ENCODE measurements around the gene CSTF3. TPM values are rescaled to one million over a fixed set of nuclear protein-coding genes. Genes with fewer than 3 reads are reported as not detected.

The CSTF3 gene
- total and polyA plus RNA-seq, 4 donors, result 14.3 to 35.6 (median 27.3) TPM

DNA sequence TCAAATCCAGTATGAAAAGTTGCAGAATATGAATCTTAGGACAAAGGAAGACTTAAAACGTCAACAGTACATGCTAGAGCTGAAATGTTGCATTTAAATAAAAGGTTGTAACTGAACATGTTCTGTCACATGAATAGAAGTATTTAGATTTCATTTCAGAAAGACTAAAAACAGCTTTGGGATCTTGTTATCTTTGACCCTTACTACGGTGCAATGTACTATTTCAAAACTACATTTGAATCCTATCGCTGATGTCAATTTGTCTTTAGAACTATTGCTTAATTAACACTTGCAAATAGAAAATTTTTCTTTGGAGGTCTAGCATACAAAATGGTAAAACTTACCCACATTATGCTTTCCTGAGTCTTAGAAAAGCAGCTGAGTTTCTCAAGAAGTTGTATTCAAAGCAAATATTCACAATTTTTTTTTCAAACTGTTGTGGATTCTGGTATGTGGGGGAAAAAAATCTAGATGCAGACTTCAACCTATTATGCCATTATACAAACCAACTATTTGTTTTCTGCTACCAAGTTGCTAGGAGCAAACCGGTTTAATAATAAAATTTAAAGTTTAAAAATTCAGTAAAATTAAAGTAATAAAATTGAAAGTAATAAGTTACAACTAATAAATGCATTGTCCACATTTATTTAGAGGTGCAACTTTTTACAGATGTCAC is 25.4 kb downstream of the CSTF3 start:
- ATAC-seq (ENCODE audit: insufficient read depth, low FRiP score), result no peak
- Histone ChIP-seq H3K9ac (ENCODE audit: insufficient read depth in 1 of 2, low read length in 2 of 2) (peak overlapping the region in 1 of 2 donors; percentile 0), H3K27me3 (ENCODE audit: control insufficient read depth in 3 of 3, insufficient read depth in 3 of 3, low read length in 2 of 3) (no peaks in the 10 kb centered on the region), H3K4me1 (ENCODE audit: control insufficient read depth in 5 of 5, insufficient read depth in 5 of 5, low read length in 5 of 5) (peaks cover 0 to 28% (median 0%) of the 10 kb centered on the region in 5 donors), H3K9me3 (ENCODE audit: control insufficient read depth in 4 of 4, insufficient read depth in 3 of 4, low read length in 3 of 4) (no peaks in the 10 kb centered on the region), H3K27ac (ENCODE audit: low read depth in 1 of 2, low read length in 1 of 2) (no peak overlapping the region), H3K36me3 (ENCODE audit: control insufficient read depth in 4 of 4, insufficient read depth in 4 of 4, low read length in 4 of 4) (peaks cover 0 to 18% (median 5%) of the 10 kb centered on the region in 4 donors), H3K4me3 (no peak overlapping the region)
- TF ChIP-seq, protein P1, sequence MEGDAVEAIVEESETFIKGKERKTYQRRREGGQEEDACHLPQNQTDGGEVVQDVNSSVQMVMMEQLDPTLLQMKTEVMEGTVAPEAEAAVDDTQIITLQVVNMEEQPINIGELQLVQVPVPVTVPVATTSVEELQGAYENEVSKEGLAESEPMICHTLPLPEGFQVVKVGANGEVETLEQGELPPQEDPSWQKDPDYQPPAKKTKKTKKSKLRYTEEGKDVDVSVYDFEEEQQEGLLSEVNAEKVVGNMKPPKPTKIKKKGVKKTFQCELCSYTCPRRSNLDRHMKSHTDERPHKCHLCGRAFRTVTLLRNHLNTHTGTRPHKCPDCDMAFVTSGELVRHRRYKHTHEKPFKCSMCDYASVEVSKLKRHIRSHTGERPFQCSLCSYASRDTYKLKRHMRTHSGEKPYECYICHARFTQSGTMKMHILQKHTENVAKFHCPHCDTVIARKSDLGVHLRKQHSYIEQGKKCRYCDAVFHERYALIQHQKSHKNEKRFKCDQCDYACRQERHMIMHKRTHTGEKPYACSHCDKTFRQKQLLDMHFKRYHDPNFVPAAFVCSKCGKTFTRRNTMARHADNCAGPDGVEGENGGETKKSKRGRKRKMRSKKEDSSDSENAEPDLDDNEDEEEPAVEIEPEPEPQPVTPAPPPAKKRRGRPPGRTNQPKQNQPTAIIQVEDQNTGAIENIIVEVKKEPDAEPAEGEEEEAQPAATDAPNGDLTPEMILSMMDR (IDR thresholded peaks at IDR 0.05; ENCODE audit: control extremely low read depth, extremely low read depth), result no peak
- WGBS, 2 donors, result 70 to 71% methylated on average over 4 of the region's 4 CpGs
- DNase-seq, result no peak

DNA sequence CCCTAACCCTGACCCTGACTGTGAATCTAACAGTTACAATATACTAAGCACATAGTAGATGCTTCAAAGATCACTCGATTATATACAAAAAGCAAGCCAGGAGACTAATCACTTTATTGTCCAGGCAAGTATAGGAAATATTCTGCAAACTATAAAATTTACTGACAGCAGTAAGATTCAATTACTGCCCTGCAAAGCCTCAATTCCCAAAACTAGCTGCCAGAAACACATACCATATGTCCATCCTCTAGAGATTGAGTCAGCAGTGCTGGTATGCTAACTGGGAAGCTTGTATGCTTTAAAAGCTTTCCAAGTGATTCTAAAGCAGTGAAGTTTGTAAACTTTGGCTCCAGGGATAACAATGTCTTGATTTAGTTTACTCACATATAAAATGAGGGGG is 26.1 kb downstream of the CSTF3 start:
- H3K9me3 ChIP-seq (ENCODE audit: control insufficient read depth in 4 of 4, insufficient read depth in 3 of 4, low read length in 3 of 4), result no peaks in the 10 kb centered on the region
- H3K36me3 ChIP-seq (ENCODE audit: control insufficient read depth in 4 of 4, insufficient read depth in 4 of 4, low read length in 4 of 4), result peaks cover 0 to 14% (median 3%) of the 10 kb centered on the region in 4 donors
- TF ChIP-seq, protein P1 (IDR thresholded peaks at IDR 0.05; ENCODE audit: control extremely low read depth, extremely low read depth), result no peak
- H3K9ac ChIP-seq (ENCODE audit: insufficient read depth in 1 of 2, low read length in 2 of 2), result no peak overlapping the region
- no peak overlapping the region for H3K27ac ChIP-seq (ENCODE audit: low read depth in 1 of 2, low read length in 1 of 2)
- no peak overlapping the region for H3K4me3 ChIP-seq
- H3K27me3 ChIP-seq (ENCODE audit: control insufficient read depth in 3 of 3, insufficient read depth in 3 of 3, low read length in 2 of 3), result no peaks in the 10 kb centered on the region
- no peak for ATAC-seq (ENCODE audit: insufficient read depth, low FRiP score)
- peak; percentile 79 to 99 (median 98) for DNase-seq
- WGBS, 2 donors, result 76 to 90% methylated on average over 1 of the region's 1 CpG
- H3K4me1 ChIP-seq (ENCODE audit: control insufficient read depth in 5 of 5, insufficient read depth in 5 of 5, low read length in 5 of 5), result peaks cover 0 to 28% (median 0%) of the 10 kb centered on the region in 5 donors

DNA sequence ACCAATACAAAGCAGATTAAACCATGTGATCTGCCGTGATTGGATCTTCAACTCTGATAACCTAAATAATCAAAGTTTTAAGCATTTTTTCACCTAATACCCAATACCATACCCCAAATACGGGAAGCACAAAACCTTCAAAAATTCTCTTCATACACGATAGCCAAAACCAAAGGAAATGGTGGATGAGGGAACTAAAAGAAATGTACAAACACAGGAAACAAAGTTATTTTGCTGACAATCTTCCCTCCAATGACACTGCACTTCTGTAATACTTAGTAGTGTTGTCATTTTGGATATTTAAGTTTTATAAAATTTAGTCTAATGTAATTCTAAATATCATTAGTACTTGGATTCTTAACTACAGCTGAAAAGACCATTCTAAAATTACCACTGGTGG is 27.0 kb downstream of the CSTF3 start:
- H3K27me3 ChIP-seq (ENCODE audit: control insufficient read depth in 3 of 3, insufficient read depth in 3 of 3, low read length in 2 of 3), result no peaks in the 10 kb centered on the region
- no peaks in the 10 kb centered on the region for H3K9me3 ChIP-seq (ENCODE audit: control insufficient read depth in 4 of 4, insufficient read depth in 3 of 4, low read length in 3 of 4)
- H3K9ac ChIP-seq (ENCODE audit: insufficient read depth in 1 of 2, low read length in 2 of 2), result no peak overlapping the region
- WGBS, 2 donors, result 32 to 61% methylated on average over 3 of the region's 3 CpGs
- TF ChIP-seq, protein P1 (IDR thresholded peaks at IDR 0.05; ENCODE audit: control extremely low read depth, extremely low read depth), result no peak
- H3K4me1 ChIP-seq (ENCODE audit: control insufficient read depth in 5 of 5, insufficient read depth in 5 of 5, low read length in 5 of 5), result peaks cover 0 to 28% (median 0%) of the 10 kb centered on the region in 5 donors
- peaks cover 0 to 5% (median 0%) of the 10 kb centered on the region in 4 donors for H3K36me3 ChIP-seq (ENCODE audit: control insufficient read depth in 4 of 4, insufficient read depth in 4 of 4, low read length in 4 of 4)
- DNase-seq, result peak in 1 of 3 donors; percentile 12
- no peak overlapping the region for H3K27ac ChIP-seq (ENCODE audit: low read depth in 1 of 2, low read length in 1 of 2)
- H3K4me3 ChIP-seq, result no peak overlapping the region
- no peak for ATAC-seq (ENCODE audit: insufficient read depth, low FRiP score)

All from lung (tissue), 12 donors.